Testis (tissue), 2 donors: ENCODE results near the gene APOC3.

ENCODE experiments used
- CTCF ChIP-seq, 3 experiments: fragments of 450-650 bp in 2 of 3; fragments of 200-600 bp in 1 of 3; sonication (generic) in 1 of 3; IDR thresholded peaks; one replicate each; pipeline ENCODE4 v1.5.1; 2016 to 2019; ENCODE audit warnings: antibody characterized with exemption in 3 of 3, mild to moderate bottlenecking in 2 of 3, moderate library complexity in 1 of 3
- POLR2A ChIP-seq: fragments of 450-650 bp; IDR thresholded peaks from one replicate; pipeline ENCODE4 v1.6.1; 2017; ENCODE audit warnings: antibody characterized with exemption, mild to moderate bottlenecking, moderate library complexity

GRCh38 chr11:116857936-116858335, 28.2 kb downstream of the APOC3 start:
- no peak for TF ChIP-seq CTCF (IDR thresholded peaks at IDR 0.05)
- TF ChIP-seq POLR2A, result no peak
